Measurements from ENCODE around the gene ALOX5.

DNA sequence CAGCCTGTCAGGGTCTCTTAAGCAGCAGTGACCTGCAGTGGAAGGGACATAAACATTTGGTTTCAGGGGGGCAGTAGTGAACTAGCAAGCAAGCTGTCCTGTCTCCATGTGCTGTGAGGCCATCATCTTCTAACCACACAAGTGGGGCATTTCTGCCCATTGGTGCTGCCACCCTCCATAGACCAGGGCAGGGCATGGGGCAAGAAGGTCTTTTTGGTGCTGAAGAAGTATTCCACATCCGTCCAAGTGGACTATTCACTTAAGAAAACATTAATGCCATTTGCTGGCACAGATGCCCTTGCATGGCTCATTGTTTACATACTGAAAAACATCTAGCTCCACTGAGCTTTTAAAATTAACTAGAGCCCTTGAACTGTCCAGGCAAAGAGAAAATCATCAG is 35.8 kb downstream of the ALOX5 start:
- TF ChIP-seq EZH2phosphoT487 (IDR thresholded peaks at IDR 0.05; ENCODE audit: borderline replicate concordance, low read depth) (no peak), POLR2AphosphoS5 (IDR thresholded peaks at IDR 0.05; ENCODE audit: low read depth, low read length) (no peak), ELF1 (IDR thresholded peaks at IDR 0.05) (no peak)
- TF ChIP-seq, protein P1, sequence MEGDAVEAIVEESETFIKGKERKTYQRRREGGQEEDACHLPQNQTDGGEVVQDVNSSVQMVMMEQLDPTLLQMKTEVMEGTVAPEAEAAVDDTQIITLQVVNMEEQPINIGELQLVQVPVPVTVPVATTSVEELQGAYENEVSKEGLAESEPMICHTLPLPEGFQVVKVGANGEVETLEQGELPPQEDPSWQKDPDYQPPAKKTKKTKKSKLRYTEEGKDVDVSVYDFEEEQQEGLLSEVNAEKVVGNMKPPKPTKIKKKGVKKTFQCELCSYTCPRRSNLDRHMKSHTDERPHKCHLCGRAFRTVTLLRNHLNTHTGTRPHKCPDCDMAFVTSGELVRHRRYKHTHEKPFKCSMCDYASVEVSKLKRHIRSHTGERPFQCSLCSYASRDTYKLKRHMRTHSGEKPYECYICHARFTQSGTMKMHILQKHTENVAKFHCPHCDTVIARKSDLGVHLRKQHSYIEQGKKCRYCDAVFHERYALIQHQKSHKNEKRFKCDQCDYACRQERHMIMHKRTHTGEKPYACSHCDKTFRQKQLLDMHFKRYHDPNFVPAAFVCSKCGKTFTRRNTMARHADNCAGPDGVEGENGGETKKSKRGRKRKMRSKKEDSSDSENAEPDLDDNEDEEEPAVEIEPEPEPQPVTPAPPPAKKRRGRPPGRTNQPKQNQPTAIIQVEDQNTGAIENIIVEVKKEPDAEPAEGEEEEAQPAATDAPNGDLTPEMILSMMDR (IDR thresholded peaks at IDR 0.05) = no peak

All from SK-N-SH (cell line).